Caco-2 (cell line): ENCODE results near the gene PIBF1. TPM values are rescaled to one million over a fixed set of nuclear protein-coding genes. Genes with fewer than 3 reads are reported as not detected.
A peak's percentile ranks its signal among the peaks of the same experiment; 100 is the strongest.

ENCODE experiments used
- BruUV-seq: library from RNA; stranded (reverse); fragments of 400-500 nt; replicated peaks from 2 replicates; lab custom pipeline; 2021; lab: Mats Ljungman, UMichigan
- CTCF ChIA-PET: fragments of 300-600 bp; sonication (Branson Sonifier 250); formaldehyde crosslinking; loops from one replicate; lab custom pipeline; 2022; ENCODE audit warnings: antibody characterized with exemption; lab: Charles Lee
- POLR2A ChIA-PET: fragments of 300-600 bp; sonication (Branson Sonifier 250); formaldehyde crosslinking; loops from one replicate; lab custom pipeline; 2022; ENCODE audit warnings: antibody characterized with exemption; lab: Charles Lee
- DNase-seq, 2 experiments: peaks; one replicate each; pipeline versions ENCODE4 v3.0.0 to v3.0.0-alpha.2; 2020 to 2022
- H3K27me3 ChIP-seq: replicated peaks from 2 replicates; pipeline ENCODE4 v1.6.0; 2011; ENCODE audit warnings: low read length; ENCODE audit not compliant: control insufficient read depth, insufficient read depth
- H3K36me3 ChIP-seq: 2 replicates; pipeline ENCODE4 v1.5.1; 2011; ENCODE audit warnings: low read length; ENCODE audit not compliant: control insufficient read depth, insufficient read depth
- H3K4me1 ChIP-seq: fragments of 250-450 bp; sonication (Bioruptor Pico); 2 replicates; pipeline ENCODE4 v1.5.1; 2020; ENCODE audit warnings: mild to moderate bottlenecking
- H3K4me3 ChIP-seq: 2 replicates; pipeline ENCODE4 v1.5.1; 2011; ENCODE audit warnings: low read depth, mild to moderate bottlenecking, control low read depth, low read length
- H3K9me3 ChIP-seq: fragments of 250-450 bp; sonication (Bioruptor Pico); 2 replicates; pipeline ENCODE4 v1.5.1; 2020; ENCODE audit warnings: mild to moderate bottlenecking, moderate library complexity
- H3K27ac Mint-ChIP-seq: one replicate; pipeline ENCODE4 v1.8.0; 2022; ENCODE audit warnings: mixed read lengths; ENCODE audit not compliant: unreplicated experiment
- H3K27me3 Mint-ChIP-seq: one replicate; pipeline ENCODE4 v1.8.0; 2022; ENCODE audit warnings: mixed read lengths; ENCODE audit not compliant: insufficient read depth, unreplicated experiment
- H3K36me3 Mint-ChIP-seq: one replicate; pipeline ENCODE4 v1.8.0; 2022; ENCODE audit warnings: mild to moderate bottlenecking, mixed read lengths; ENCODE audit not compliant: insufficient read depth, unreplicated experiment
- H3K4me1 Mint-ChIP-seq: one replicate; pipeline ENCODE4 v1.8.0; 2022; ENCODE audit warnings: low read depth, mixed read lengths; ENCODE audit not compliant: unreplicated experiment
- H3K4me3 Mint-ChIP-seq: one replicate; pipeline ENCODE4 v1.8.0; 2022; ENCODE audit warnings: mild to moderate bottlenecking, moderate library complexity, mixed read lengths; ENCODE audit not compliant: unreplicated experiment
- H3K9me3 Mint-ChIP-seq: one replicate; pipeline ENCODE4 v1.8.0; 2022; ENCODE audit warnings: mixed read lengths; ENCODE audit not compliant: unreplicated experiment
- CTCF ChIP-seq, 2 experiments: fragments of 200-600 bp in 1 of 2; IDR thresholded peaks; 1 replicate in 1 of 2; 2 replicates in 1 of 2; pipeline versions ENCODE4 v1.5.1 to v1.8.0; 2011 to 2022; ENCODE audit warnings: antibody characterized with exemption in 1 of 2, control low read depth in 1 of 2, inconsistent platforms in 1 of 2, low read depth in 1 of 2, low read length in 1 of 2, mild to moderate bottlenecking in 1 of 2, moderate library complexity in 1 of 2; ENCODE audit not compliant: insufficient read depth in 1 of 2, severe bottlenecking in 1 of 2, unreplicated experiment in 1 of 2
- intact Hi-C: fragments of 100-400 bp; cut with micrococcal nuclease; formaldehyde crosslinking; loops from one replicate; pipeline ENCODE4 v1.10.0; 2022; ENCODE audit not compliant: unreplicated experiment
- total RNA-seq: library from RNA; stranded (reverse); gene quantifications from 2 replicates; pipeline ENCODE4 v1.2.3, GENCODE V29; 2022

Gene PIBF1
- total RNA-seq, 1 experiment from 2014 or later: 13.4 TPM

GRCh38 chr13:72808917-72809500 is 27.1 kb downstream of the PIBF1 start:
- Mint-ChIP-seq H3K9me3 (no peaks in the 10 kb centered on the region), H3K27ac (no peak overlapping the region), H3K4me3 (no peak overlapping the region), H3K27me3 (no peaks in the 10 kb centered on the region), H3K36me3 (peaks cover 11% of the 10 kb centered on the region), H3K4me1 (peaks cover 7% of the 10 kb centered on the region)
- Histone ChIP-seq H3K4me1 (peaks cover 16% of the 10 kb centered on the region), H3K9me3 (0 out of 2 replicates have a peak, but pooled peaks cover 3% of the 10 kb centered on the region), H3K4me3 (no peak overlapping the region), H3K36me3 (no peaks in the 10 kb centered on the region), H3K27me3 (no peaks in the 10 kb centered on the region)
- CTCF ChIA-PET: interaction anchor here (0.6 kb wide), 3 partner anchors 41 to 944 kb away, joined by 3 read pairs; no protein-coding TSS in a partner anchor
- intact Hi-C loops: loop anchor here (1.0 kb wide), 1 partner anchor 899 kb away; no protein-coding TSS in a partner anchor
- BruUV-seq: no TSS peak
- TF ChIP-seq CTCF (IDR thresholded peaks at IDR 0.05; ENCODE audit: insufficient read depth in 1 of 2, low read depth in 1 of 2, low read length in 1 of 2, severe bottlenecking in 1 of 2, unreplicated experiment in 1 of 2): peak; percentile 50 to 66
- no peak for DNase-seq
- POLR2A ChIA-PET: interaction anchor here (0.6 to 0.7 kb wide), 2 partner anchors 783 to 1442 kb away, joined by 3 to 6 read pairs; no protein-coding TSS in a partner anchor

GRCh38 chr13:72820156-72820897 is 38.4 kb downstream of the PIBF1 start:
- CTCF ChIA-PET: no interaction called here

More at GRCh38 chr13:72820156-72820897, 38.4 kb downstream of the PIBF1 start:
- Mint-ChIP-seq H3K27ac (no peak overlapping the region), H3K36me3 (peaks cover 12% of the 10 kb centered on the region), H3K9me3 (no peaks in the 10 kb centered on the region), H3K4me1 (no peaks in the 10 kb centered on the region), H3K27me3 (no peaks in the 10 kb centered on the region), H3K4me3 (no peak overlapping the region)
- Histone ChIP-seq H3K9me3 (no peaks in the 10 kb centered on the region), H3K4me1 (no peaks in the 10 kb centered on the region), H3K4me3 (no peak overlapping the region), H3K36me3 (no peaks in the 10 kb centered on the region), H3K27me3 (no peaks in the 10 kb centered on the region)
- TF ChIP-seq CTCF (IDR thresholded peaks at IDR 0.05; ENCODE audit: insufficient read depth in 1 of 2, low read depth in 1 of 2, low read length in 1 of 2, severe bottlenecking in 1 of 2, unreplicated experiment in 1 of 2): no peak
- POLR2A ChIA-PET: interaction anchor here (0.5 kb wide), 1 partner anchor 51 kb away, joined by 3 read pairs; no protein-coding TSS in a partner anchor
- no peak for DNase-seq
- no TSS peak for BruUV-seq
- intact Hi-C loops: no loop called here
